HepG2 (cell line): Measurements from ENCODE around the gene LDAH. TPM values are rescaled to one million over a fixed set of nuclear protein-coding genes. Genes with fewer than 3 reads are reported as not detected.

Source experiments
- GLI4 ChIP-seq: sonication (generic); formaldehyde crosslinking; IDR thresholded peaks from 2 replicates; pipeline ENCODE4 v1.5.1; 2020; ENCODE audit warnings: missing genetic modification reagents, mild to moderate bottlenecking, moderate library complexity, borderline replicate concordance
- HMG20B ChIP-seq: conservative IDR thresholded peaks from 2 replicates; pipeline ENCODE4 v1.6.1; 2016; ENCODE audit warnings: missing genetic modification reagents, missing compliant biosample characterization
- HNF4G ChIP-seq, 2 experiments: sonication (generic) in 1 of 2; formaldehyde crosslinking in 1 of 2; IDR thresholded peaks; 2 replicates each; pipeline versions ENCODE4 v1.4.0 to v1.6.1; 2011 to 2020; ENCODE audit warnings: borderline replicate concordance in 2 of 2, low read depth in 2 of 2, mild to moderate bottlenecking in 2 of 2, low read length in 1 of 2, missing genetic modification reagents in 1 of 2, moderate library complexity in 1 of 2
- NFE2 ChIP-seq: sonication (generic); formaldehyde crosslinking; IDR thresholded peaks from 2 replicates; pipeline ENCODE4 v1.4.0; 2020; ENCODE audit warnings: missing genetic modification reagents
- PAWR ChIP-seq: sonication (generic); formaldehyde crosslinking; IDR thresholded peaks from 2 replicates; pipeline ENCODE4 v1.4.0; 2020; ENCODE audit warnings: missing genetic modification reagents, mild to moderate bottlenecking, borderline replicate concordance
- PCBP1 ChIP-seq: fragments of 200-400 bp; formaldehyde crosslinking; IDR thresholded peaks from 2 replicates; pipeline ENCODE4 v1.6.1; 2017; ENCODE audit warnings: mild to moderate bottlenecking, low read depth, low read length, borderline replicate concordance
- PHF20 ChIP-seq: sonication (generic); formaldehyde crosslinking; IDR thresholded peaks from 2 replicates; pipeline ENCODE4 v1.5.0; 2020; ENCODE audit warnings: mild to moderate bottlenecking, missing genetic modification reagents
- PHF5A ChIP-seq: IDR thresholded peaks from one replicate; pipeline ENCODE4 v1.6.1; 2018; ENCODE audit warnings: low read depth, missing genetic modification reagents; ENCODE audit not compliant: unreplicated experiment
- PRMT3 ChIP-seq: sonication (generic); formaldehyde crosslinking; IDR thresholded peaks from 2 replicates; pipeline ENCODE4 v1.8.1; 2022; ENCODE audit warnings: low read depth, mild to moderate bottlenecking, moderate library complexity, missing genetic modification reagents, borderline replicate concordance
- SMARCE1 ChIP-seq: fragments of 450-650 bp; IDR thresholded peaks from 2 replicates; pipeline ENCODE4 v1.6.1; 2017; ENCODE audit warnings: borderline replicate concordance
- SNAI1 ChIP-seq: sonication (generic); formaldehyde crosslinking; IDR thresholded peaks from 2 replicates; pipeline ENCODE4 v1.5.0; 2020; ENCODE audit warnings: mild to moderate bottlenecking, missing genetic modification reagents, borderline replicate concordance
- TARDBP ChIP-seq: sonication (generic); formaldehyde crosslinking; IDR thresholded peaks from 2 replicates; pipeline ENCODE4 v1.8.0; 2022; ENCODE audit warnings: mild to moderate bottlenecking, missing genetic modification reagents
- TEAD3 ChIP-seq: optimal IDR thresholded peaks from 2 replicates; pipeline ENCODE3; 2016; ENCODE audit warnings: borderline replicate concordance
- ZC3H13 ChIP-seq: sonication (generic); formaldehyde crosslinking; IDR thresholded peaks from 2 replicates; pipeline ENCODE4 v1.8.1; 2023; ENCODE audit warnings: mild to moderate bottlenecking, missing genetic modification reagents, moderate library complexity
- ZNF550 ChIP-seq: sonication (generic); formaldehyde crosslinking; IDR thresholded peaks from 2 replicates; pipeline ENCODE4 v1.4.0; 2020; ENCODE audit warnings: mild to moderate bottlenecking, missing genetic modification reagents, borderline replicate concordance
- ZNF556 ChIP-seq: sonication (generic); formaldehyde crosslinking; IDR thresholded peaks from 2 replicates; pipeline ENCODE4 v1.4.0; 2020; ENCODE audit warnings: mild to moderate bottlenecking, missing genetic modification reagents, borderline replicate concordance
- ZNF629 ChIP-seq: sonication (generic); formaldehyde crosslinking; conservative IDR thresholded peaks from 2 replicates; pipeline ENCODE4 v1.5.0; 2020; ENCODE audit warnings: missing genetic modification reagents
- polyA plus RNA-seq, 8 experiments: library from polyadenylated mRNA; depleted of rRNA in 3 of 8; stranded (reverse) in 7 of 8; unstranded in 1 of 8; fragments of >200 nt; fragmentation: Illumina TruSeq in 4 of 8; extraction: Trizol in 4 of 8; gene quantifications; 2 replicates each; pipeline versions ENCODE4 v1.2.1 to v1.2.3, GENCODE V29; 2011 to 2016; ENCODE audit warnings: low read depth in 4 of 8, missing spikeins in 1 of 8, mixed read lengths in 1 of 8; ENCODE audit not compliant: insufficient read depth in 1 of 8
- total RNA-seq, 5 experiments: library from RNA; depleted of rRNA; stranded (reverse); fragments of >200 nt; fragmentation: Illumina TruSeq; extraction: Trizol; gene quantifications; 2 replicates each; pipeline ENCODE4 v1.2.3, GENCODE V29; 2016; ENCODE audit warnings: low read depth in 1 of 5
- TF ChIP-seq, protein P1 (sequence below): sonication (generic); formaldehyde crosslinking; IDR thresholded peaks from 2 replicates; pipeline ENCODE4 v1.8.0; 2022; ENCODE audit warnings: missing genetic modification reagents, mild to moderate bottlenecking, moderate library complexity, borderline replicate concordance
- TF ChIP-seq, protein P2 (sequence below): sonication (generic); formaldehyde crosslinking; IDR thresholded peaks from 2 replicates; pipeline ENCODE4 v1.5.1; 2020; ENCODE audit warnings: missing genetic modification reagents, mild to moderate bottlenecking, borderline replicate concordance
- TF ChIP-seq, protein P3 (sequence below): sonication (generic); formaldehyde crosslinking; IDR thresholded peaks from 2 replicates; pipeline ENCODE4 v1.5.0; 2020; ENCODE audit warnings: mild to moderate bottlenecking, missing genetic modification reagents

Gene LDAH
- total and polyA plus RNA-seq, 2 of the 13 experiments (the other 11 are each of a cell fraction or from before 2014, with no cell fraction given): 28.8 to 46.2 TPM

DNA sequence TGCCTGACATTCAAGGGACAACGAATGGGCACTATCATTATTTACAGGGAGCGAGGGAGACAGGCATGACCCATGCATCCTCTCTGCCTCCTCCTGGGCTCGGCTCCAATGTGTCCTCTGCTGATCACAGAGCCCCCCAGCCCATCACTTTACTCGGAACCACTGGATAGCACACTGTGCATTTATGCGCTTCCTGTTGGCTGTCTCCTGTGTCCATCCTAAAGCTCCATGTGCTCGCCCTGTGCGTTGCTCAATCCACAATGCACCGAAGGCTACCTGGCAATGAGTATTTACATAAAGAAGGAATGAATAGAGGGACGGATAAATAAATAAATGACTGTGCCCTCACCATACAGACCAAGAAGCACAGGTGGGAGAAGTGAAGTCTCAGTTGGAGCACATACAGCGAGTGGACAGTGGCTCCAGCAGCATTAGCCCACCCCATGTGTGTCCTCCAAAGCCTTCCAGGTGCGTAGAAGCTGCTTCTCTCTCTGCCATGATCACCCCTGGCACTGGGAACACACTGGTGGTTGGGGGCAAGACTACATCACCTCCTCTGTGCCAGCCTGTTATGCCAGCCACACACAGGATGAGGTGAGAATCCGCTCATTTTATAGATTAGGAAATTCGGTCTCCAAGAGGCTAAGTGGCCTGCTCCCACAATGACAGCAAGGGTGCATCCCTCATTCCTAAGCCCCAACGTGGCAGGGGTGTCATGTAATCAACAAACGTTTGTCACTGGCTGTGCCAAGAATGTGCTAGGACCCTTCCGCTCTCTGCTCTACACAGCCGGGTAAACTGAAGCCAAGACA lies 158.3 kb downstream of the LDAH start (continued):
- TF ChIP-seq PCBP1 (no peak), TARDBP (CRISPR knock-in tag) (no peak), ZNF629 (no peak), PAWR (CRISPR knock-in tag) (no peak), PRMT3 (no peak), TEAD3 (peak; percentile 10), ZNF550 (CRISPR knock-in tag) (no peak), SNAI1 (CRISPR knock-in tag) (no peak), HMG20B (CRISPR knock-in tag) (no peak), NFE2 (no peak), SMARCE1 (no peak), GLI4 (CRISPR knock-in tag) (no peak), ZNF556 (CRISPR knock-in tag) (no peak), ZC3H13 (CRISPR knock-in tag) (peak; percentile 24; the same call in 1 of the 2 replicates), PHF5A (CRISPR knock-in tag) (no peak), HNF4G (IDR thresholded peaks at IDR 0.05; ENCODE audit: borderline replicate concordance, low read depth, low read length) (no peak), HNF4G (CRISPR knock-in tag; IDR thresholded peaks at IDR 0.05; ENCODE audit: borderline replicate concordance, low read depth) (no peak), PHF20 (CRISPR knock-in tag) (no peak)
- TF ChIP-seq, protein P1, sequence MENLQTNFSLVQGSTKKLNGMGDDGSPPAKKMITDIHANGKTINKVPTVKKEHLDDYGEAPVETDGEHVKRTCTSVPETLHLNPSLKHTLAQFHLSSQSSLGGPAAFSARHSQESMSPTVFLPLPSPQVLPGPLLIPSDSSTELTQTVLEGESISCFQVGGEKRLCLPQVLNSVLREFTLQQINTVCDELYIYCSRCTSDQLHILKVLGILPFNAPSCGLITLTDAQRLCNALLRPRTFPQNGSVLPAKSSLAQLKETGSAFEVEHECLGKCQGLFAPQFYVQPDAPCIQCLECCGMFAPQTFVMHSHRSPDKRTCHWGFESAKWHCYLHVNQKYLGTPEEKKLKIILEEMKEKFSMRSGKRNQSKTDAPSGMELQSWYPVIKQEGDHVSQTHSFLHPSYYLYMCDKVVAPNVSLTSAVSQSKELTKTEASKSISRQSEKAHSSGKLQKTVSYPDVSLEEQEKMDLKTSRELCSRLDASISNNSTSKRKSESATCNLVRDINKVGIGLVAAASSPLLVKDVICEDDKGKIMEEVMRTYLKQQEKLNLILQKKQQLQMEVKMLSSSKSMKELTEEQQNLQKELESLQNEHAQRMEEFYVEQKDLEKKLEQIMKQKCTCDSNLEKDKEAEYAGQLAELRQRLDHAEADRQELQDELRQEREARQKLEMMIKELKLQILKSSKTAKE (CRISPR knock-in tag): no peak
- TF ChIP-seq, protein P2, sequence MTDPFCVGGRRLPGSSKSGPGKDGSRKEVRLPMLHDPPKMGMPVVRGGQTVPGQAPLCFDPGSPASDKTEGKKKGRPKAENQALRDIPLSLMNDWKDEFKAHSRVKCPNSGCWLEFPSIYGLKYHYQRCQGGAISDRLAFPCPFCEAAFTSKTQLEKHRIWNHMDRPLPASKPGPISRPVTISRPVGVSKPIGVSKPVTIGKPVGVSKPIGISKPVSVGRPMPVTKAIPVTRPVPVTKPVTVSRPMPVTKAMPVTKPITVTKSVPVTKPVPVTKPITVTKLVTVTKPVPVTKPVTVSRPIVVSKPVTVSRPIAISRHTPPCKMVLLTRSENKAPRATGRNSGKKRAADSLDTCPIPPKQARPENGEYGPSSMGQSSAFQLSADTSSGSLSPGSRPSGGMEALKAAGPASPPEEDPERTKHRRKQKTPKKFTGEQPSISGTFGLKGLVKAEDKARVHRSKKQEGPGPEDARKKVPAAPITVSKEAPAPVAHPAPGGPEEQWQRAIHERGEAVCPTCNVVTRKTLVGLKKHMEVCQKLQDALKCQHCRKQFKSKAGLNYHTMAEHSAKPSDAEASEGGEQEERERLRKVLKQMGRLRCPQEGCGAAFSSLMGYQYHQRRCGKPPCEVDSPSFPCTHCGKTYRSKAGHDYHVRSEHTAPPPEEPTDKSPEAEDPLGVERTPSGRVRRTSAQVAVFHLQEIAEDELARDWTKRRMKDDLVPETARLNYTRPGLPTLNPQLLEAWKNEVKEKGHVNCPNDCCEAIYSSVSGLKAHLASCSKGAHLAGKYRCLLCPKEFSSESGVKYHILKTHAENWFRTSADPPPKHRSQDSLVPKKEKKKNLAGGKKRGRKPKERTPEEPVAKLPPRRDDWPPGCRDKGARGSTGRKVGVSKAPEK: no peak
- TF ChIP-seq, protein P3, sequence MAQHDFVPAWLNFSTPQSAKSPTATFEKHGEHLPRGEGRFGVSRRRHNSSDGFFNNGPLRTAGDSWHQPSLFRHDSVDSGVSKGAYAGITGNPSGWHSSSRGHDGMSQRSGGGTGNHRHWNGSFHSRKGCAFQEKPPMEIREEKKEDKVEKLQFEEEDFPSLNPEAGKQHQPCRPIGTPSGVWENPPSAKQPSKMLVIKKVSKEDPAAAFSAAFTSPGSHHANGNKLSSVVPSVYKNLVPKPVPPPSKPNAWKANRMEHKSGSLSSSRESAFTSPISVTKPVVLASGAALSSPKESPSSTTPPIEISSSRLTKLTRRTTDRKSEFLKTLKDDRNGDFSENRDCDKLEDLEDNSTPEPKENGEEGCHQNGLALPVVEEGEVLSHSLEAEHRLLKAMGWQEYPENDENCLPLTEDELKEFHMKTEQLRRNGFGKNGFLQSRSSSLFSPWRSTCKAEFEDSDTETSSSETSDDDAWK (CRISPR knock-in tag): no peak
